ENCODE measurements around the gene APP. TPM values are rescaled to one million over a fixed set of nuclear protein-coding genes. Genes with fewer than 3 reads are reported as not detected.
A peak's percentile ranks its signal among the peaks of the same experiment; 100 is the strongest.
"Not testable (repeated sequence)": the region's sequence is repeated elsewhere in the genome, so short reads cannot be mapped to it uniquely, and the experiment has no call there.

APP gene
- total RNA-seq, 1 experiment from 2014 or later = 329 TPM

- DNase-seq (ENCODE audit: low read depth) = no peak
These were observed 225.8 kb downstream of the APP start for GRCh38 chr21:25944672-25945213.

GRCh38 chr21:25944082-25944481 is 226.5 kb downstream of the APP start:
- DNase-seq (ENCODE audit: low read depth) = no peak

GRCh38 chr21:25942135-25942534 is 228.4 kb downstream of the APP start:
- DNase-seq (ENCODE audit: low read depth) = no peak

GRCh38 chr21:25939396-25939761 is 231.2 kb downstream of the APP start:
- DNase-seq (ENCODE audit: low read depth) = no peak

- no peak for DNase-seq (ENCODE audit: low read depth)
These were observed 231.7 kb downstream of the APP start for GRCh38 chr21:25938658-25939395.

GRCh38 chr21:25936776-25937175 is 233.8 kb downstream of the APP start:
- peak; percentile 37 for DNase-seq (ENCODE audit: low read depth)

- peak; percentile 91 for DNase-seq (ENCODE audit: low read depth)
These were observed 235.8 kb downstream of the APP start for GRCh38 chr21:25934771-25935224.

GRCh38 chr21:25934130-25934529 is 236.4 kb downstream of the APP start:
- no peak for DNase-seq (ENCODE audit: low read depth)

GRCh38 chr21:25931765-25932164 is 238.8 kb downstream of the APP start:
- DNase-seq (ENCODE audit: low read depth) = no peak

GRCh38 chr21:25929856-25930520 is 240.6 kb downstream of the APP start:
- peak; percentile 88 for DNase-seq (ENCODE audit: low read depth)

- no peak for DNase-seq (ENCODE audit: low read depth)
These were observed 243.2 kb downstream of the APP start for GRCh38 chr21:25927195-25927880.

- peak; percentile 24 for DNase-seq (ENCODE audit: low read depth)
These were observed 244.6 kb downstream of the APP start for GRCh38 chr21:25925936-25926335.

GRCh38 chr21:25925064-25925800 is 245.3 kb downstream of the APP start:
- no peak for DNase-seq (ENCODE audit: low read depth)

GRCh38 chr21:25918152-25918551 is 252.4 kb downstream of the APP start:
- DNase-seq (ENCODE audit: low read depth) = not testable (repeated sequence)

GRCh38 chr21:25916226-25916625 is 254.3 kb downstream of the APP start:
- no peak for DNase-seq (ENCODE audit: low read depth)

GRCh38 chr21:25913479-25913878 is 257.1 kb downstream of the APP start:
- no peak for DNase-seq (ENCODE audit: low read depth)

GRCh38 chr21:25912402-25912746 is 258.2 kb downstream of the APP start:
- no peak for DNase-seq (ENCODE audit: low read depth)

- no peak for DNase-seq (ENCODE audit: low read depth)
These were observed 258.7 kb downstream of the APP start for GRCh38 chr21:25911730-25912401.

GRCh38 chr21:25910809-25911208 is 259.8 kb downstream of the APP start:
- no peak for DNase-seq (ENCODE audit: low read depth)

GRCh38 chr21:25909341-25909740 is 261.2 kb downstream of the APP start:
- no peak for DNase-seq (ENCODE audit: low read depth)

GRCh38 chr21:25908495-25908894 is 262.1 kb downstream of the APP start:
- no peak for DNase-seq (ENCODE audit: low read depth)
